HS-5 (cell line): ENCODE data around the gene IL1R2.
A peak's percentile ranks its signal among the peaks of the same experiment; 100 is the strongest.
"Not testable (repeated sequence)": the region's sequence is repeated elsewhere in the genome, so short reads cannot be mapped to it uniquely, and the experiment has no call there.

Experiments used
- DNase-seq: peaks from one replicate; pipeline ENCODE4 v3.0.0-alpha.2; 2012; ENCODE audit warnings: low read depth

IL1R2 gene

DNA sequence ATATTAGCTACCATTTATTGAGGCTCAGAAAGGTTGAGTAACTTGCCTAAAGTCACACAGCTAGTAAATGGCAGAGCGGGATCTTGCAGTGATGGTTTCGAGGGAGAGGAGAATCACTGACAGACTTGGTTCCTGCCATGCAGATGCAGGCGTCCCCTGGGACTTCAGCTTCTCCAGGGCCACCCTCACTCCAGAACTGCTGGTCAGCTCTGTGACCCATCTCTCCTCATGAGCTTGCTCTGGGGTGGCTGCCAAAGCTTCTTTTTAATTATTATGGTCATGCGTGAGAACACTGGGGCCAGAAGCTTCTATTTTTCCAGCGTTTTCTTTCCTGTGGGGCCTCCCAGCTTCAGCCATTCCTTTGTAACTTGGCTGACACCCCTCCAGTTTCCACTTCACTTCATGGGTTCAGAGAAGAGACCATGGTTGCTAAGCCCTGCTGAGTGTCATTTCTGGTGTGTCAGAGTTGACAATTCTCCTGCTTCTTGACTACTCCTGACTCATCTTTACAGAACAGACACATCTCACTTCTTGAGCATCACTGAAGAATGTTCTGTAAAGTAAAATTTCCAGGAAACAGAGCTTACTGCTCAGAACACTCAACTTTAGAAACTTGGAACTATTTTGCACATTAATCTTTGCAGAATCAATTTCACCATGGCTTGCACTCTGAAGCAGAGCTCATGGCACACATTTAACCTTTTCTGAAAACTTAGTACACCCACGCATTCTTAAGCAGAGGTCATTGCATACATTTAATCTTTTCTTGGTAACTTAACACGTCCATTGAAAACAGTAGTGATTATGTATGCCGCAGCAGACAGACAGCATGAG is 70.4 kb downstream of the IL1R2 start:
- no peak for DNase-seq

GRCh38 chr2:102062802-102063201 is 71.0 kb downstream of the IL1R2 start:
- no peak for DNase-seq

DNA sequence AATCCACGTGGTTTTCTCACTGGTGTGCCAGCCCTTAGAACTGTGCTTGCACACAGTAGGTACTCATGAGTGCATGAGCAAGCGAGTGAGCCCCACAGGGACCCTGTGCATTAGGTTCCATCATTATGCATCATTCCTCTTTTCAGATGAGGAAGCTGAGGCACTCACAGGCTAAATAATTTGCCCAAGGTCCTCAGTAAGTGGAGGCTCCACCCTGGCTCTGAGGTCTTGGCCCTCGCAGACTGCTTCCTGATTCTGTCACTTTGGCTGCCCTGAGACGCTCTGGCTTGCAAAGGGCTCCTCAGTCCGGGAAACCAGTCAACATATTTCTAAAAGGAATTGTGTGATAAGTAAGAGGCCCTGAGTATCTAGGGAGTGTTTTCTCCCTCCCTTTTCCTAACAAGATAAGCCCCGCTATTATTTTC is 71.7 kb downstream of the IL1R2 start:
- no peak for DNase-seq

DNA sequence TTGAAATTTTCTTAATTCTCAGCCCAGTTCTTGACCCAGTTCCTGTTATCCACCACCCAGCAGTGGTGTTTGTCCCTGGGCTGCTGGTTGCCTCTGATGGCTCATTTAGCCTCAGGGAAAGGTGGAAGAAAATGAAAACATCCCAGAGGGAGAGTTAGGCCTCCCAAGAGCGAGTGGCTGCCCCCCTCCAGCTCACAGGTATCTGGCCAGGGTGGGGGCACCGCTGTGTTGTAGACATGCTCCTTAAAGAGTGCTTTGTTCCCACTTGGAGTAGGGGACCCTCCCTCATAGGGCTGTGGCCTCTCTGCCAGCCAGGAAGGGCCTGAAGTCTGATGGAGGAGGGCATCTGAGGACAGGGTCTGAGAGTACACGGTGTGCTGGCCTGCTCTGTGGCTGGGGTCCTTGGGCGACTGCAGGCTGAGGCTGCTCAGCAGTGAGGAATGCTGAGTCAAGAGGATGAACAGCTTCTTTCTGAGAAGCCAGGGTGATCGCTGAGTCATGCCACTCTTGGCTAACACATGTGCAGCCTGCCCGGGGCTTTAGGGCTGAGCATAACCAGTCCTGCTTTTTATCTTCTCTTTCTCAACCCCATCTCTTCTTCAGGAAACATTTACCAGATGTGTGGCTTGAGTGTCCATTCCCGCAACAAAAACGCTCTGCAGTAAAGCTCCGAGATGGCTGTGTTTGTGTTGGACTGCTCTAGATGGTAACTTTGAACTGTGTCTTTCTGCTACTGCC is 72.3 kb downstream of the IL1R2 start:
- peak; percentile 86 for DNase-seq

GRCh38 chr2:102064679-102065674 is 73.2 kb downstream of the IL1R2 start:
- DNase-seq, result no peak

- DNase-seq, result no peak
These were observed 74.0 kb downstream of the IL1R2 start for GRCh38 chr2:102065675-102066252.

DNA sequence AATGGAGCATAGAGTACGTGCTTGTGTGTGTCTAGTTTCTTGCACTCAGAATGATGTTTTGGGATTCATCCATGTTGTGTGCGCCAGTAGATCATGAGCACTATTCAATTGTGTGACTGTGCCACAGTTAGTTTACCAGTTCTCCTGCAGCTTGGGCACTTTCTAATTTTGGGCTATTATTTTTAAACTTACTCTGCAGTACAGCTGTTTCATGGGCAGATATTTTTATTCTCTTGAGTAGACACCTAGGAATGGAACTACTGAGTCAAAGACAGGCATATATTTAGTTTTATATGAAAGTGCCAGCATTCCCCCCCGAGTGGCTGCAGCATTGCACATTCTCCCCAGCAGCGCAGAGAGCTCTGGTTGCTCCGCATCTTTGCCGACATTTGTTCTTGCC is 74.8 kb downstream of the IL1R2 start:
- DNase-seq, result no peak

- DNase-seq, result not testable (repeated sequence)
These were observed 76.4 kb downstream of the IL1R2 start for GRCh38 chr2:102068126-102068525.

DNA sequence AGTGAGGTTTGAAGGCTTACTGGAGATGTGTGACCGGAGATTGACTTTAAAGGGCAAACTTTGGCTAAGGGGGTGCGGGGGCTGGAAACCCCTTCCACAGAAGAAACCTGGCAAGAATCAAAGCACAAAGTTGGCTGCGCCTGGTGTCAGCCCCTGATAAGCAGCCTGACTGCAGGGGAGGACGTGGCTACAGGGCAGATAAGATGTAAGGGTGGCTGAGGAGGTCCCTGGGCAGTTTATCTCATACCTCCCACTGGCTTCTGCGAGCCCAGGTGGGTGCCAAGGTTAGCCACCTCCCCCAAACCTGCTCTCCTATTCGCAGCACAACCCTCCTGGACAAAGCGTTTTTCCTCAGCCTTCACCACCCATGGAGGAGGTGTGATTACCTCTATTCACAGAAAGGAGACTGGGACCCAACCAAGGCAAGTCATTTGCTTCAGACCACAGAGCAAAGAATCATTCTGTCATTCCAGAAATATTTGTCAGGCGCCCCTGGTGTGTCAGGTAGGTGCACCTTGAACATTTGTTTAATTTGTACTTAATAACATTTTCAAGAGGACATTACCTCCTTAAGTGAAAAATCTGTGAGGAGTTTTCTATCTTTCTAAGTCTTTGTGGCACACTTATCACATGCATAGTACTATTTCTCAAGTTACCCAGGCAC is 77.7 kb downstream of the IL1R2 start:
- no peak for DNase-seq

GRCh38 chr2:102070058-102070642 is 78.4 kb downstream of the IL1R2 start:
- DNase-seq, result no peak

DNA sequence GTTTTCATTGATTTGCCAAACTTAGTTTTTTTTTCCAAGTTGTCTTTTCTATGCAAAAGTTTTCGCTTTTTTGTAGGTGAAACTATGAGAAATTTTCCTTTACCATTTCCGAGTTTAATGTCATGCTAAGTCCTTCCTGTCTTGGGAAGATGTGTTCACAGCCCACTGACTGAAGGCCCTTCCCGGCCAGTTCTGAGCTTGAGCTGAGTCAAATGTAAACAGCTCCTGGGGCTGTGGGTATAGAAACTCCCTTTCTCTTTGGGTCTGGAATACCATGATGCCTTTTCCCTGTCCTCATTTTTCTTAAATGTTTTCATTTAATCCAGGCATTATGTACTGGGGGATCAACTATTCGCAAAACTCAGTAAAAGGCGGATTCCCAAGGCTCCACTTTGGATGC is 81.0 kb downstream of the IL1R2 start:
- DNase-seq, result no peak

DNA sequence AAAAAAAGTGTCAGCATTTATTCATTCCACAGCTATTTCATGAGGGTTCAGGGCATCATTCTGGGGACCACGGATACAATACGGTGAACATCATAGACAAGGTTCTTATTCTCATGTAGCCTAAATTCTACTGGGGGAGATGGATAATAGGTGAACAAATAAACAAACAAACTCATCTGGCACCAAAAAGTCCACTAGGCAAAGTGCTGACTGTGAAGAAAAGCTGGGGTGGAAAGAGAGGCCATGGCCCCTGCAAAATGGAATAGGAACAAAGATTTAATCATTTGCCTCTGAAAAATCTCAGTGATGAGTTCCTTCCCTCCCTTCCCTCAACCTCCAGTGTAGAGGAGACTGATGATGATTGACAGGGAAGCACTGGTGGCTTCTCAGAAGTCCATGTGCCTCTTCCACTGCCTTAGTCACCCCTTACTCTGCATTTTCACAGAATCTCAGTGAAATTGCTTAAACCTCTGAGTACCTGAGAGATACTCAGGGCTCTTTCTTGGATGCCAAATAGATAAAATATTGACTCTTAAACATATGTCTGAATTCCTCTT is 81.5 kb downstream of the IL1R2 start:
- no peak for DNase-seq

GRCh38 chr2:102074152-102074783 is 82.5 kb downstream of the IL1R2 start:
- no peak for DNase-seq

DNA sequence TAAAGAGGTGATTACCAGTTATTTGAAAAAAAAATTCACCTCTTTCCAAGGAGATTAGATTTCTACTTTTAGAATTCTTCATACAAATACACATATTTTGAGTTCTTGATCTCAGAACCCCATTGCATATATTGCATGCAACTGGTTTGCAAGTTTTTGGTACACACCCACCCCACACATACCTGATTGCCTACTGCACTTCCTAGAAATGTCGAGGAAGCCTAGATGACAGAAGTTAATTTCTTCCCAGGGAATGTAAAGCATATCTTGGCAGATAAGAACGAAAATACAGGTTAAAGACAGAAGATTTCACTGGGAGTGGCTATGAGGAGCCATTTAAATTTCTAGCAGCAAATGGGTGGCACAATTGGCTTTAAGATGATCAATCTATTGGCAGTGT is 83.7 kb downstream of the IL1R2 start:
- DNase-seq, result no peak

DNA sequence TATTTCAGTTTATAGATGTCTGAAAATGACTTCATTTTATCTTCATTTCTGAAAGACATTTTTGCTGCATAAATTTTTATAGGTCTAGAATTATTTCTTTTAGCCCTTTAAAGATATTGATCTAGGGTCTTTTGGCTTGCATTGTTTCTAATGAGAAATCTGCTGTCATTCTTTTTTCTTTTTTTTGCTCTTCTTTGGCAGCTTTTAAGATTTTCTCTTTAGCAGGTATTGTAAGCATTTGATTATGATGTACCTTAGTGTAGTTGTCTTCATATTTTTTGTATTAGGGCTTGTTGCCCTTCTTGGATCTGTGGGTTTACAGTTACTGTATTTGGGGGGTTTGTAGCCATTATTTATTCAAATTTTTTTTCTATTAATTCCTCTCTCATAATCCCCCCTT is 84.8 kb downstream of the IL1R2 start:
- DNase-seq, result no peak
